MCF 10A (cell line): ENCODE measurements around the gene EFCAB12. TPM values are rescaled to one million over a fixed set of nuclear protein-coding genes. Genes with fewer than 3 reads are reported as not detected.

ENCODE experiments used
- BruUV-seq: library from RNA; stranded (reverse); fragments of 400-500 nt; replicated peaks from 2 replicates; lab custom pipeline; 2021; lab: Mats Ljungman, UMichigan
- CTCF ChIA-PET: fragments of 300-600 bp; sonication (Branson Sonifier 250); formaldehyde crosslinking; extraction: SDS; loops from one replicate; lab custom pipeline; 2021; ENCODE audit warnings: antibody characterized with exemption, inconsistent platforms; lab: Yijun Ruan, JAX
- POLR2A ChIA-PET: fragments of 300-600, 350-650 bp; sonication (Branson Sonifier 250); formaldehyde crosslinking; extraction: SDS; loops from one replicate; lab custom pipeline; 2020; ENCODE audit warnings: antibody characterized with exemption, inconsistent platforms; lab: Yijun Ruan, JAX
- DNase-seq: peaks from one replicate; pipeline ENCODE4 v3.0.0-alpha.2; 2018; ENCODE audit not compliant: unreplicated experiment
- H3K27ac Mint-ChIP-seq: one replicate; pipeline ENCODE4 v1.8.0; 2022; ENCODE audit warnings: mild to moderate bottlenecking, low read depth, mixed read lengths; ENCODE audit not compliant: unreplicated experiment
- H3K27me3 Mint-ChIP-seq: one replicate; pipeline ENCODE4 v1.8.0; 2022; ENCODE audit warnings: mixed read lengths; ENCODE audit not compliant: insufficient read depth, unreplicated experiment
- H3K36me3 Mint-ChIP-seq: one replicate; pipeline ENCODE4 v1.8.0; 2022; ENCODE audit warnings: mild to moderate bottlenecking, moderate library complexity, mixed read lengths; ENCODE audit not compliant: insufficient read depth, unreplicated experiment
- H3K4me1 Mint-ChIP-seq: one replicate; pipeline ENCODE4 v1.8.0; 2022; ENCODE audit warnings: mixed read lengths; ENCODE audit not compliant: insufficient read depth, unreplicated experiment
- H3K4me3 Mint-ChIP-seq: one replicate; pipeline ENCODE4 v1.8.0; 2022; ENCODE audit warnings: mild to moderate bottlenecking, moderate library complexity, mixed read lengths; ENCODE audit not compliant: unreplicated experiment
- H3K9me3 Mint-ChIP-seq: one replicate; pipeline ENCODE4 v1.8.0; 2022; ENCODE audit warnings: mixed read lengths; ENCODE audit not compliant: unreplicated experiment
- intact Hi-C: fragments of 100-400 bp; cut with micrococcal nuclease; formaldehyde crosslinking; loops from 2 replicates; pipeline ENCODE4 v1.14.1; 2022
- total RNA-seq: library from RNA; stranded (reverse); gene quantifications from 2 replicates; pipeline ENCODE4 v1.2.3, GENCODE V29; 2022
- TF ChIP-seq, protein P1 (sequence below): fragments of 200-600 bp; IDR thresholded peaks from one replicate; pipeline ENCODE4 v1.8.0; 2022; ENCODE audit warnings: antibody characterized with exemption, mild to moderate bottlenecking; ENCODE audit not compliant: unreplicated experiment

EFCAB12 gene
- total RNA-seq, 1 experiment from 2014 or later, result not detected

DNA sequence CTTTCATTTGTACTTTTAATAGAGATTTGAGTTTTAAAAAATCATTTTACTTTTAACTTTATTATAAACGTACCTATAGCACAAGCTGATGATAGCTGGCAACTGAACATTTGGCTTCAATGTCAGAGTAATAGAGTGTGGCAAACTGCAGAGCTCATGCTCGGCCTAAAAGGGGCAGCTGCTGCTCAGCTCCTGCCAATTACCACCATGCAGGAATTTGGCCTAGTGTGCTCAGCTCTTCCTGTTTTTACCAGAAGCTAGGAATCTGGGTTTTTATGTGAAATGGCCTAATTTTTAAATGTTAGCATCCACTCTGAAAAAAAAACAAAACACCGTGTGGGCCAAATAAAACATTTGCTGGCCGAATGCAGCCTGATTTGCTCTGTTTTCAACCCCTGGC is 13.3 kb upstream of the EFCAB12 start:
- intact Hi-C loops, result loop anchor here (2.0 kb wide), 1 partner anchor 45 kb away; no protein-coding TSS in a partner anchor
- Mint-ChIP-seq H3K27me3 (no peaks in the 10 kb centered on the region), H3K9me3 (no peaks in the 10 kb centered on the region), H3K36me3 (peaks cover 26% of the 10 kb centered on the region), H3K4me1 (peaks cover 36% of the 10 kb centered on the region), H3K27ac (peak overlapping the region; percentile 96), H3K4me3 (peak overlapping the region; percentile 83)
- no TSS peak for BruUV-seq
- DNase-seq, result peak; percentile 22
- ChIA-PET POLR2A (interaction anchor here (0.5 to 7.6 kb wide), 15 partner anchors 8 to 451 kb away, joined by 3 to 75 read pairs (median 8); partner anchors contain the start of genes COPG1 and EFCAB12), CTCF (interaction anchor here (0.7 to 3.8 kb wide), 4 partner anchors 48 to 1479 kb away, joined by 3 to 17 read pairs (median 5); no protein-coding TSS in a partner anchor)
- TF ChIP-seq, protein P1, sequence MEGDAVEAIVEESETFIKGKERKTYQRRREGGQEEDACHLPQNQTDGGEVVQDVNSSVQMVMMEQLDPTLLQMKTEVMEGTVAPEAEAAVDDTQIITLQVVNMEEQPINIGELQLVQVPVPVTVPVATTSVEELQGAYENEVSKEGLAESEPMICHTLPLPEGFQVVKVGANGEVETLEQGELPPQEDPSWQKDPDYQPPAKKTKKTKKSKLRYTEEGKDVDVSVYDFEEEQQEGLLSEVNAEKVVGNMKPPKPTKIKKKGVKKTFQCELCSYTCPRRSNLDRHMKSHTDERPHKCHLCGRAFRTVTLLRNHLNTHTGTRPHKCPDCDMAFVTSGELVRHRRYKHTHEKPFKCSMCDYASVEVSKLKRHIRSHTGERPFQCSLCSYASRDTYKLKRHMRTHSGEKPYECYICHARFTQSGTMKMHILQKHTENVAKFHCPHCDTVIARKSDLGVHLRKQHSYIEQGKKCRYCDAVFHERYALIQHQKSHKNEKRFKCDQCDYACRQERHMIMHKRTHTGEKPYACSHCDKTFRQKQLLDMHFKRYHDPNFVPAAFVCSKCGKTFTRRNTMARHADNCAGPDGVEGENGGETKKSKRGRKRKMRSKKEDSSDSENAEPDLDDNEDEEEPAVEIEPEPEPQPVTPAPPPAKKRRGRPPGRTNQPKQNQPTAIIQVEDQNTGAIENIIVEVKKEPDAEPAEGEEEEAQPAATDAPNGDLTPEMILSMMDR, result no peak

DNA sequence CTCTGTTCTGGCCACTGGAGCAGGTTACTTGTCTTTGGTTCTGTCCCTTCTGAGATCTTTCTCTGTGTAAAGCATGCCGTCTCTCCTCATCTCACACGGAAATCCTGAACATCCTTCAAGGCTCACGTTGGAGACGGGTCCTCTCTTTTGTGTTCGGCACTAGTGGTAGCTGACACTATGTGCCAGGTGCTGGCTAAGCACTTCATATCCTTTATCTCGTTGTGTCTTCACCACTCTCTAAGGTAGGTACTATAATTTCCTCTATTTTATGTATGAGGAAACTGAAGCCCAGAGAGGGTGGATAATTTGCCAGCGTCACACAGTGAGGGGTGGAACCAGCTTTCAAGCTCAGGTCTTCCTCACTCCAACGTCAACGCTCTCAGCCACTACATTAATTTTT is 12.8 kb upstream of the EFCAB12 start:
- Mint-ChIP-seq H3K4me1 (peaks cover 39% of the 10 kb centered on the region), H3K4me3 (peak overlapping the region; percentile 83), H3K9me3 (no peaks in the 10 kb centered on the region), H3K27me3 (no peaks in the 10 kb centered on the region), H3K27ac (peak overlapping the region; percentile 96), H3K36me3 (peaks cover 31% of the 10 kb centered on the region)
- TF ChIP-seq, protein P1, result no peak
- intact Hi-C loops, result loop anchor here (2.0 kb wide), 1 partner anchor 46 kb away; no protein-coding TSS in a partner anchor
- CTCF ChIA-PET, result interaction anchor here (0.7 to 3.8 kb wide), 7 partner anchors 41 to 1479 kb away, joined by 3 to 17 read pairs (median 3); no protein-coding TSS in a partner anchor
- BruUV-seq, result no TSS peak
- POLR2A ChIA-PET, result interaction anchor here (0.5 to 7.6 kb wide), 20 partner anchors 8 to 574 kb away, joined by 3 to 75 read pairs (median 8); partner anchors contain the start of genes COPG1 and EFCAB12
- peak; percentile 9 for DNase-seq

DNA sequence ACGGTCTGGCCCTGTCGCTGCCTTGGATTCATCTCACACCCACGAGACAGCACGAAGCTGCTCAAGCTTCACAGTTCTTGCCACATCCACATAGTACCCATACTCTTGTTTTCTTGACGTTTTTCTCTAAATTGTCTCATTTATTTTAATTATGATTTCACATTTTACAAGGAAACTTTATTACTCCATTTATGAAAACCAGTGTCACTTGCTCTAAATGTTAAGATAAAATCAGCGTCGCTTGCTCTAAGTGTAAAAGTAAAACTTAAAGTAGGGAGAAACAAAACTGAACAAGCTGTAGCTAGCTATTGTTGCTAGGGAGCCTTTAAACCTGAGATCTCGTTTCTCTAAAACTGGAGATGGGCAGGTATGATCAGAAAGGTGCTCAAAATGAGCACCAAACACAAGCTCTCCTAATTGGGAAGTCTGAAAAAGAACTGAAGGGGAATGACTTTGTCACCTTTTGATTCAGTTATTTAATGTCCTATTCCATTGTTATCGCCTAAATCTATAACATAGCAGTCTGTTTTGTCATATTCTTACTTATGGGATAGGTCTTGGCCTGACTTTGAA is 12.3 kb upstream of the EFCAB12 start:
- peak overlapping the region; percentile 83 for H3K4me3 Mint-ChIP-seq
- no peak for DNase-seq
- intact Hi-C loops, result loop anchor here (2.0 kb wide), 1 partner anchor 46 kb away; no protein-coding TSS in a partner anchor
- TSS peak; percentile 50 for BruUV-seq
- peaks cover 44% of the 10 kb centered on the region for H3K4me1 Mint-ChIP-seq
- peaks cover 36% of the 10 kb centered on the region for H3K36me3 Mint-ChIP-seq
- H3K27me3 Mint-ChIP-seq, result no peaks in the 10 kb centered on the region
- ChIA-PET POLR2A (interaction anchor here (0.6 to 7.6 kb wide), 30 partner anchors 9 to 760 kb away, joined by 3 to 75 read pairs (median 7); partner anchors contain the start of genes COPG1, EFCAB12 and RAB43), CTCF (interaction anchor here (0.7 to 3.8 kb wide), 8 partner anchors 11 to 389 kb away, joined by 3 to 17 read pairs (median 4); no protein-coding TSS in a partner anchor)
- H3K9me3 Mint-ChIP-seq, result no peaks in the 10 kb centered on the region
- TF ChIP-seq, protein P1, result no peak
- H3K27ac Mint-ChIP-seq, result peak overlapping the region; percentile 96
